Measurements from ENCODE around the gene DENND1A. TPM values are rescaled to one million over a fixed set of nuclear protein-coding genes. Genes with fewer than 3 reads are reported as not detected.

Gene DENND1A
- total and polyA plus RNA-seq, 2 of the 13 experiments (the other 11 are each of a cell fraction or from before 2014, with no cell fraction given) = 14.8 to 30.1 TPM

GRCh38 chr9:123715258-123715657, 214.7 kb downstream of the DENND1A start (continued):
- TF ChIP-seq ZBTB26 (CRISPR knock-in tag; IDR thresholded peaks at IDR 0.05; ENCODE audit: borderline replicate concordance) (no peak), STAT6 (CRISPR knock-in tag; IDR thresholded peaks at IDR 0.05; ENCODE audit: borderline replicate concordance) (no peak), FUBP1 (CRISPR knock-in tag; IDR thresholded peaks at IDR 0.05; ENCODE audit: borderline replicate concordance) (no peak), ZNF407 (CRISPR knock-in tag; IDR thresholded peaks at IDR 0.05; ENCODE audit: not compliant biosample characterization) (no peak), ZNF790 (CRISPR knock-in tag; IDR thresholded peaks at IDR 0.05; ENCODE audit: borderline replicate concordance) (no peak)
